GM20000 (cell line): ENCODE measurements around the gene SUSD6.

Source experiments
- DNase-seq: peaks from one replicate; pipeline ENCODE4 v3.0.0; 2012; ENCODE audit warnings: low spot score
- TF ChIP-seq, protein P1 (sequence below): IDR thresholded peaks from 2 replicates; pipeline ENCODE4 v1.5.1; 2012; ENCODE audit warnings: mild to moderate bottlenecking, control low read depth; ENCODE audit errors: extremely low read depth, missing control alignments

Gene SUSD6

GRCh38 chr14:69756298-69756697 lies 144.9 kb downstream of the SUSD6 start:
- TF ChIP-seq, protein P1, sequence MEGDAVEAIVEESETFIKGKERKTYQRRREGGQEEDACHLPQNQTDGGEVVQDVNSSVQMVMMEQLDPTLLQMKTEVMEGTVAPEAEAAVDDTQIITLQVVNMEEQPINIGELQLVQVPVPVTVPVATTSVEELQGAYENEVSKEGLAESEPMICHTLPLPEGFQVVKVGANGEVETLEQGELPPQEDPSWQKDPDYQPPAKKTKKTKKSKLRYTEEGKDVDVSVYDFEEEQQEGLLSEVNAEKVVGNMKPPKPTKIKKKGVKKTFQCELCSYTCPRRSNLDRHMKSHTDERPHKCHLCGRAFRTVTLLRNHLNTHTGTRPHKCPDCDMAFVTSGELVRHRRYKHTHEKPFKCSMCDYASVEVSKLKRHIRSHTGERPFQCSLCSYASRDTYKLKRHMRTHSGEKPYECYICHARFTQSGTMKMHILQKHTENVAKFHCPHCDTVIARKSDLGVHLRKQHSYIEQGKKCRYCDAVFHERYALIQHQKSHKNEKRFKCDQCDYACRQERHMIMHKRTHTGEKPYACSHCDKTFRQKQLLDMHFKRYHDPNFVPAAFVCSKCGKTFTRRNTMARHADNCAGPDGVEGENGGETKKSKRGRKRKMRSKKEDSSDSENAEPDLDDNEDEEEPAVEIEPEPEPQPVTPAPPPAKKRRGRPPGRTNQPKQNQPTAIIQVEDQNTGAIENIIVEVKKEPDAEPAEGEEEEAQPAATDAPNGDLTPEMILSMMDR: no peak
- DNase-seq: no peak

DNA sequence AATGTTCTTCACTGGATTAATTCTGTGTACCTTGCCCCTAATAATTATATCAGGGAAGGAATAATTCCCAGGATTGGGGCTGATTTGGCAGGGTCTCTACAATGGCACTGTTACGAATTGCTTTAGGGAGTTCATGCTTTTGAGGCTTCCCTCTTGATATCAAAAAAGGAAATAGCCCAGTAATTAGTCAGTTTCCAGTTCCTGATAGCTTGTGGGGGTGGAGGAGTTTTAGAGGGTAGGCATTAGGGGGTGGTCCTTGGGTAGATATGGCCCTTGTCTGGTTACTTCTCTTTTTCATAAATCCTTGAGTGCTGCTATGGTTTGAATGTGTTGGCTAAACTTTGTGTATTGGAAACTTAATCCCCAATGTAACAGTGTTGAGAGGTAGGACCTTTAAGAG lies 149.4 kb downstream of the SUSD6 start:
- TF ChIP-seq, protein P1: no peak
- DNase-seq: no peak

GRCh38 chr14:69763761-69764510 lies 152.5 kb downstream of the SUSD6 start:
- DNase-seq: no peak
- TF ChIP-seq, protein P1: no peak
